OCI-LY7 (cell line): ENCODE measurements around the gene EGFR.

ENCODE experiments used
- EZH2phosphoT487 ChIP-seq: fragments of 200-600 bp; sonication (generic); IDR thresholded peaks from 2 replicates; pipeline ENCODE4 v1.6.1; 2018; ENCODE audit warnings: low read depth, borderline replicate concordance, mild to moderate bottlenecking, mixed run types, antibody characterized with exemption, low read length, moderate library complexity, mixed read lengths
- TF ChIP-seq, protein P1 (sequence below): fragments of 200-600 bp; sonication (generic); conservative IDR thresholded peaks from 2 replicates; pipeline ENCODE4 v1.5.1; 2014; ENCODE audit warnings: mild to moderate bottlenecking, antibody characterized with exemption, low read length, moderate library complexity, mixed read lengths

- TF ChIP-seq, protein P1, sequence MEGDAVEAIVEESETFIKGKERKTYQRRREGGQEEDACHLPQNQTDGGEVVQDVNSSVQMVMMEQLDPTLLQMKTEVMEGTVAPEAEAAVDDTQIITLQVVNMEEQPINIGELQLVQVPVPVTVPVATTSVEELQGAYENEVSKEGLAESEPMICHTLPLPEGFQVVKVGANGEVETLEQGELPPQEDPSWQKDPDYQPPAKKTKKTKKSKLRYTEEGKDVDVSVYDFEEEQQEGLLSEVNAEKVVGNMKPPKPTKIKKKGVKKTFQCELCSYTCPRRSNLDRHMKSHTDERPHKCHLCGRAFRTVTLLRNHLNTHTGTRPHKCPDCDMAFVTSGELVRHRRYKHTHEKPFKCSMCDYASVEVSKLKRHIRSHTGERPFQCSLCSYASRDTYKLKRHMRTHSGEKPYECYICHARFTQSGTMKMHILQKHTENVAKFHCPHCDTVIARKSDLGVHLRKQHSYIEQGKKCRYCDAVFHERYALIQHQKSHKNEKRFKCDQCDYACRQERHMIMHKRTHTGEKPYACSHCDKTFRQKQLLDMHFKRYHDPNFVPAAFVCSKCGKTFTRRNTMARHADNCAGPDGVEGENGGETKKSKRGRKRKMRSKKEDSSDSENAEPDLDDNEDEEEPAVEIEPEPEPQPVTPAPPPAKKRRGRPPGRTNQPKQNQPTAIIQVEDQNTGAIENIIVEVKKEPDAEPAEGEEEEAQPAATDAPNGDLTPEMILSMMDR = no peak
- TF ChIP-seq EZH2phosphoT487 = no peak
Observed at GRCh38 chr7:55082228-55082603, 63.4 kb downstream of the EGFR start.
